Fibroblast of the conjunctiva (primary cell): ENCODE results near the gene FLG2.
"Not testable (repeated sequence)": the region's sequence is repeated elsewhere in the genome, so short reads cannot be mapped to it uniquely, and the experiment has no call there.

Experiments used
- DNase-seq: peaks from one replicate; pipeline ENCODE4 v3.0.0-alpha.2; 2010; ENCODE audit warnings: low read depth

Gene FLG2

GRCh38 chr1:152312169-152312568, 47.6 kb downstream of the FLG2 start:
- DNase-seq = not testable (repeated sequence)

GRCh38 chr1:152309955-152310354, 49.9 kb downstream of the FLG2 start:
- no peak for DNase-seq

GRCh38 chr1:152309320-152309901, 50.4 kb downstream of the FLG2 start:
- not testable (repeated sequence) for DNase-seq

GRCh38 chr1:152308758-152309157, 51.0 kb downstream of the FLG2 start:
- not testable (repeated sequence) for DNase-seq

GRCh38 chr1:152307970-152308369, 51.8 kb downstream of the FLG2 start:
- DNase-seq = not testable (repeated sequence)

- not testable (repeated sequence) for DNase-seq
These were observed 53.7 kb downstream of the FLG2 start for GRCh38 chr1:152306123-152306522.

GRCh38 chr1:152304773-152305172, 55.0 kb downstream of the FLG2 start:
- not testable (repeated sequence) for DNase-seq

- DNase-seq = not testable (repeated sequence)
These were observed 56.5 kb downstream of the FLG2 start for GRCh38 chr1:152303139-152303872.
